Measurements from ENCODE around the gene CDR2L.
A peak's percentile ranks its signal among the peaks of the same experiment; 100 is the strongest.
"Not testable (repeated sequence)": the region's sequence is repeated elsewhere in the genome, so short reads cannot be mapped to it uniquely, and the experiment has no call there.

The CDR2L gene

DNA sequence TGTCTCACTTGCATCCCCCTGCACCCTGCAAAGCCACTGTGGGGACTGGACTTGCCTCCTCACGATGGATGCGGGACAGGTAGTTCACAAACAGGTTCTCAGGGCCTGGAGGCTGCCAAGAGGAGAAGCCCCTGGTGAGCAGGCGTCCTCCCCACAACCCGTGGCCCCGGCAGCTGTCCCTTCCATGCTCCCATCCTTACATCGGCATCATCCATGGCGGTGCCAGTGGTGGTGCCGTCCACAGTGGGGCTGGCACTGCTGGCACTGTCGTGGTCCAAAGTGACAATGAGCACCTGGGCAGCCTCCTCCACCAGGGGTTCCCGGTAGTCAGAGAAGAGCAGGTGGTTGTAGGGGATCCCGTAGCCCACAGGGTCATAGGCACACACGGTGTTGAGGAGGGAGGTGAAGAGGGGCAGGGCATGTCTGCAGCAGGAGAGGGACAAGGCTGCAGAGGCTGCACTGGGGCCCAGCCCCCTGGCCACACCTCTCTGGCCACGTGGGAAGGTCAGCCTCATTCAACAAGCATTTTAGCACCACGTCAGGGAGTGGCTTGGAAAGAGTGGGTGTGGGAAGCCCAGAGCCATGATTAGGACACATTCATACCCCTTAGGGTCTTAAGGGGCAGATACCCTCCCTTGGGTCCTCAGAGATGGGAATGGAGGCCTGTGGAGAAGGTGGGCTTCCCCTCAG is 27.5 kb upstream of the CDR2L start:
- no peak for DNase-seq (ENCODE audit: low spot score)

DNA sequence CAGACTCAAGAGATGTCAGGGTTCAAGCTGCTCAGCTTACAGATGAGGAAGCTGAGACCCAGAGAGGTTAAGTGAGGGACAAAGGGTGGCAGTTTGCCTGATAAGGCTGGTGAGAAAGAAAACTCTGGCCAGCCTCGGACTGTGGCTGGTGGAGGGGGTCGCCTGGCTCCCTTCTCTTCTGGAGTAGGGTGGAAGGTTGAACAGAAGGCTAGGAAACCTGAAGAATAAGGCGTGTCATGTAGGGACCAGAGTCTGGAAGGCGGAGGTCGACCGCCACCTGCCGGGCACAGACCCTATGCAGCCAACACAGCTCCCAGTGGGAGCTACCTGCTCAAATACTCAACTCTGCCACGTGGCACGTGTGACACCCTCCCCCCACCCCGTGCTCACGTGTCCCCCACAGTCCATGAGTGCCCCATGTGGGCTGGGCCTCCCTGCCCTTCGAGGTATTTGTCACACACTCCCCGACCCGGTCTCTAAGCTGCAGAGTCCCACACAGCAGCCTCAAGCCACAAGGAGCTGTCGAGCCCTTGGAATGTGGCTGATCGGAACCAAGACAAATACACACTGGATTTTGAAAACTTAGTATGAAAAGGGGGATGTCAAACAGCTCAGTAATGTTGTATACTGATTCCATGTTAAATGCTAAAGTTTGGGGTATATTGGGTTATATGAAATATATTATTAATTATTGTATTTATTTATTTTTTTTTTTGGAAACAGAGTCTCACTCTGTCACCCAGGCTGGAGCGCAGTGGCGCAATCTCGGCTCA is 26.7 kb upstream of the CDR2L start:
- peak; percentile 33 for DNase-seq (ENCODE audit: low spot score)

DNA sequence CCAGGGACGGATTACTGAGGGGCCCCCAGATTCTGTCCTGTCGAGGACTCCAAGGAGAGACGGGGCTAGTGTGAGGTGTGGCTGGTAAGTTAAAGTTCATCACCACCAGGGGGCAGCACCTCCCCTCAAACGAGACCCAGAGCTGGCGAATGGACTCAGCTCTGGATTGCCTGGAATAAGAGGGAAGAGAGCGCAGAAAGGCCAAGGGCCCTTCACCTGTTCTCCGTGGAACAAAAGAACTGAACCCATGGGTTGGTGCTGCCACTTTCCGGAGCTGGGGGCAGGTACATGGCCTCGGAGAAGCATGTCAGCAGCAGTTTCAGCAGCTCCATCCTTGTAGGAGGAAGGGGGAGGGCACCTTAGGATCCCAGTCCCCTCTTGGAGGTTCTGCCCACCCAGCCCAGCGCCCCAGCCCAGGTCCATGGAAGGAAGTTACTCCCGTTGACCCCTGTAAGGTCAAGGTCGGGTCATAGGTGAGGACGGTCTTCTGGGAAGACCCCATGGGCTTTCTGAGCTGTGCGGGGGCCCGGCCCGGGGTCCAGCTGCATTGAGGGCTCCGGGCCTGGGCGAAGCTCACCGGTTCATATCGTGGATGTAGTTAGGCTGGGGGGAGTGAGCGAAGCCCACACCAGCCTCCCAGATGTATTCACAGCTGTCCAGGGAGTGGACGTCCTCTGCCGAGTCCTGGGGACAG is 25.6 kb upstream of the CDR2L start:
- DNase-seq (ENCODE audit: low spot score), result peak; percentile 80

DNA sequence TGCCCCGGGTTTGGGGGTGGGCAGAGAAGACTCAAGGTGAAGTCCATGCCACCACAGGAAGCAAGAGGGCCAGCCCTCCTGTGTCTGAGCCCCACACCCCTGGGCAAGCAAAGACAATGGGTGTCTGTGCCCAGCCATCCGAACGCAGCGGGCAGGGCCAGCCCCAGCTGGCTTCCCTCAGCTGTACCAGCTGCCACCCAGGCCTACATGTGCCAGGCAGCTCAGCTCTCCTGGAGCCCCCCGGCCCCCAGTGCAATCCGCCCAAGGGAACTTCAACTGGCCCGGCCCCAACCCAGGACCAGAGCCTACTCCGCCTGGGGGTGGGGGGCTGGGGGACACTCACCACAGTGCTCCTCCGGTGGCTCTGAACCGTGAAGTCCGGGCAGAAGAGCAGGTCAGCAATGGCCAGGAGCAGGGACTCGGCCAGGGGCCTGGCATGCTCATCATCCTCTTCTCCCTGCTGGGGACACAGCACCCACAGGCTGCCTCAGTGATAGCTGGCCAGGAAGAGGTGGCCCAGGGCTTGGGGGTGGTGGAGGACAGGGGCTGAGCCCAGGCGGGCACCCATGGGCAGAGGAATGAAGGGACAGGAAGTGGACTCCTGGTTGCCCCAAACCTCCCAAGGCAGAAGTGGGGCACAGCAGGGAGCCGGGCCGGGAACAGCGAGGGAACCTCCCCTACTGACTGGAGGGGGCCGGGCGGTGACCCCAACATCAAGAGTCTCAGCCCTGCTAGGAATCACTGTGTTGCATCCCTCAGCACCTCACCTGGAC is 24.6 kb upstream of the CDR2L start:
- no peak for DNase-seq (ENCODE audit: low spot score)

DNA sequence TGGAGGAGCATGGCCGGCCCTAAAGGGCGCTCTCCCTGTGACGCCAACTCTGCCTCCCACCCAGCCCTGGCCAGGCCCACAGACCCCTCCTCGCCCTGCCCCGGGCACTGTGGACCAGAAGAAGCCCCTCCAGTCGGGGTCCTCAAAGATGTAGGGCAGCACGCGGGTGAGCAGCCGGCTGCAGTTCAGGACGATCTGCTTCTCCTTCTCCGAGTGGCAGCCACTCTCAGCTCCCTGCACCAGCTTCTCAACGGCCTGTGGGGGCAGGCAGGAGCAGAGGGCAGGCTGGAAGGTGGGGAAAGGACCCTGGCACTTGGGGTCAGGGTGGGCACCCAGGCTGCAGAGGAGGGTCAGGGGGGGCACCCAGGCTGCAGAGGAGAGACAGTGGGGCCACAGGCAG is 23.8 kb upstream of the CDR2L start:
- no peak for DNase-seq (ENCODE audit: low spot score)

DNA sequence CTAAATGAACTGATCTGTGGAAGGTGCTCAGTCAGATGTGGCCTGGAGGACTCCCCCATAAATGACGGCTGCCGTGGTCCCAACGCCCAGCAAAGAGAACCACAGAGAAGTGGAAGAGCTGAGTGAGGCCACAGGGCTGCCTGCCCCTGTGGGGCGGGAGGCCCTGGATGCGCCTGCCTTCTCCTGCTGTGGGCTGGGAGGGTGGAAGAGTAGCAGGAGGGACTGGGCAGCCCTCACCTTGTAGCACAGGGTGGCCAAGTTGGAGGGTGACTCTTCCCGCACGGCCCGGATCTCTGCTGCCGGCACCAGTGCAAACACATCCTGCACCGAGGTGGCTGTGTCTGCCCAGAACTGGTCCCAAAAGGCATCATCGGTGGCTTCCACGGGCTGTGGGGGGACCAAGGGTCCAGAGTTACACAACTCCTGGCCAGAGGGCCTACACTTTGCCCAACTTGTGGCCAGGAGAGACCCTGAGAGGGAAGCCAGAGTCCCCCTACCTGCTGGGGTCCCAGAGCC is 23.1 kb upstream of the CDR2L start:
- no peak for DNase-seq (ENCODE audit: low spot score)

DNA sequence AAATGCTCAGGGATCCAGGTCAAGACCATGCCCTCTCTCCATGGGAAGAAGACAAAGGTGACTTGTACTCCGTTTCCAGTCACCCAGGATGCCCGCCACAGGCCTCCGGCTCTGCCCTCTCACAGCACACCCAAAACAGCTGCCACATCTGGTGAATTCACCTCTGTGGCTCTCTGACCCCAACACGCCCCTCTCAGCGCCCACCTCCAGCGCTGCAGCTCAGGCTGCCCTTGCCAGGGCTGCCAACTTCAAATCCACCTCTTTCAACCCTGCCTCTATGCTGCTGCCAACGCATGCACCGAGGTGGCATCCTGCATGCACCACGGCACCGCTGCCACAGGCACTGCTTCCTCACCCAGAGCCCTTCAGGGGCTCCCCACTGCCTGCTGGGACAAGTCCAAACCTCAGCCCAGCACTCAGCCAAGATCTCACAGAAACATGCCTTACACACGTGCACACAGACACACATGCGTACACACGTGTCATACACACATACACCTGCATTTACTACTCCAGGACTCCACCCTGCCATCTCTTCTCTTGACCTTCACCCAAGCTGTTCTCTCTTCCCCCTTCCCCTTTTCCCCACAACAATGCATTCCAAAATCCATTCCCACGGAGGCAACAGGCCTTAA is 22.3 kb upstream of the CDR2L start:
- no peak for DNase-seq (ENCODE audit: low spot score)

DNA sequence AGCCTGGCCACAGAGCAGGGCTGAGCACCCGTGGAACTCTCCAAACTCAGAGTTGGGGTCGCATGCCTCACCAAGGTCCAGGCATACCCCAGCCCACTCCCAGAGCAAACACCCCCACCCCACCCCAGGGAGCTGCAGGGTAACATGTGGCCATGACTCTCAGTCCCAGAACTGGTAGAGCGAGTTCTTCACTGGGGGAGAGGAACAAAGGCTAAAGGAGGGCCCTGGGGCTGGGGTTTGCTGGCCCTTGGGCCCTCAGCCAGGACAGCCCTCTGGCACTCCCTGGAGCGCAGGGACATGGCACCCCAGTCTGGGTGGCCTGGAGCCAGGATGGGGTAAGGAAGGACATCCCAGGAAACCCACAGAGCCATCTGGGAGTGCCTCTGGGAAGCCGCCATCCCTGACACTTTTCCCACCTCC is 19.1 kb upstream of the CDR2L start:
- DNase-seq (ENCODE audit: low spot score), result no peak

DNA sequence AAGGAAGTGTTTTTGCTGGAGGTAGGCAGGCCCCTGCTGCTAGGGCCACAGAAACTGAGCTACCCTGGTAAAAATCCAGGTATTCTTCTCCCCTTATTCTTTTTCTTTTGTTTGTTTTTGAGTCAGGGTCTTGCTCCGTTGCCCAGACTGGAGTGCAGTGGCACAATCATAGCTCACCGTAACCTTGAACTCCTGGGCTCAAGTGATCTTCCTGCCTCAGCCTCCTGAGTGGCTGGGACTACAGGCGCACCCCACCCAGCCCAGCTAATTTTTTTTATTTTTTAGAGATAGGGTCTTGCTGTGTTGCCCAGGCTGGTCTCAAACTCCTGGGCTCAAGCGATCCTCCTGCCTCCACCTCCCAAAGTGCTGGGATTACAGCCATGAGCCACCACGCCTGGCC is 17.9 kb upstream of the CDR2L start:
- not testable (repeated sequence) for DNase-seq (ENCODE audit: low spot score)

DNA sequence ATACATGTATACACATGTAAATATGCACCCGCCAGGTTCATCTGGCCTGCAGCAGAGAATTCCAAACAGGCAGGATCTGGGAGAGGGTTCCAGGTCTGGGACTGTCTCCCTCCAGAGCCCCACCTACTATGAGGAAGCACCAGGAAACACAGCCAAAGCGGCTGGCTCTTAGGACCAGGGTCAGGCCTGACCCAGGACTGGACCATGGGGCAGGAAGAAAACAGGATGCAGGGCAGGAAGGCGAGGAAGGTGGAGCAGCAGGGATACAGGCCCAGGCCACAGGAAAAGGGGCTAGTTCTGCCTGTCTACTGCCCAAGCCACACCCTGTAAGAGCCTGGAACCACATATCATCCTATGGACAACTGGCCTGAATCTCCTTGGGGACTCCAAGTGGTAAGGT is 17.0 kb upstream of the CDR2L start:
- no peak for DNase-seq (ENCODE audit: low spot score)

DNA sequence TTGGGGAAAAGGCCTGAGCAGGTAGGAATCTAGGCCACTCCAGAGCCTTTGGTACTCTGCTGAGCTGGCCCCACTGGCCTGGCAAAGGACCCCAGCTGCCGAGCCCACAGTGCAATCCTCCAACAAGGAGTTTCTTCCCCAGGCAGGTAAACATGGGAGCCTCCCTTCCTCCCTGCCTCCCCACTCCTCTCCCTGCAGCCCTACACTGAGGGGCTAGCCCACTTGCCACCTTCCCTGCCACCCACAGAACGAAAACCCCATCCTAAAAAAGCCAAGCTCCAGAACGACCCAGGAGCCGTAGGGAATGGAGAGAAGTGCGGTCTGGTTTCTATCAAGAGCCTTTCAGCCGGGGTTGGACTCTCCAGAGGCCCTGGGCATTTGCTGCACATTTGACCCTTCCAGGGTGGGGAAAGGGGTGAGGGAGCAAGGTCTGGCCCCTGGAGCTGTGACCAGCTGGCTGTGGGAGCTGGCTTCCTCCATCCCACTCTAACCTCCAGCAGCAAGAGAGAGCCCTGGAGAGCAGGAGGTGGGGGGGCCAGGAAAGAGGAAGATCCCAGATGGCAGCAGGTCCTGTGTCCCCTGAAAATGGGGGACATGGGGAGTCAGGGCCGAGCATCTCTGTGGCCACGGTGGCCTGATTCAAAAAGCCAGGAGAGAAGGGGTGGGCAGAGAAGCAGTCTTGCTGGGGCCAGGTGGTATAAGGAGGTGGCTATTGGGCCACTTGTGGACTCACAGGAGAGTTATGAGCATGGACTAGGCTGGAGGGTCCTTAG is 16.2 kb upstream of the CDR2L start:
- DNase-seq (ENCODE audit: low spot score), result no peak

DNA sequence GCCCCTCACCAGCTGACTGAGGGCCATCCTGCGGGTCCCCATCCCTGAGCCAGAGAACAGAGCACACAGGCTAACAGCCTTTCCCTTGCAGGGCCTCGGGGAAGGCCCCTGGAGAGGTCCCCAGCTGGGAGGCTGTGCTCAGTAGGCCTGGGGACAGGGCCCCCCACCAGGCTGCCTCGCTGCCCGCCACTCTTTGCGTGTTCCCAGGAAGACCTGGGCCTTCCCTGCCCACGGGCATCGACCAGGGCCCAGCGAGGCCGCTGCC is 15.7 kb upstream of the CDR2L start:
- DNase-seq (ENCODE audit: low spot score), result no peak

DNA sequence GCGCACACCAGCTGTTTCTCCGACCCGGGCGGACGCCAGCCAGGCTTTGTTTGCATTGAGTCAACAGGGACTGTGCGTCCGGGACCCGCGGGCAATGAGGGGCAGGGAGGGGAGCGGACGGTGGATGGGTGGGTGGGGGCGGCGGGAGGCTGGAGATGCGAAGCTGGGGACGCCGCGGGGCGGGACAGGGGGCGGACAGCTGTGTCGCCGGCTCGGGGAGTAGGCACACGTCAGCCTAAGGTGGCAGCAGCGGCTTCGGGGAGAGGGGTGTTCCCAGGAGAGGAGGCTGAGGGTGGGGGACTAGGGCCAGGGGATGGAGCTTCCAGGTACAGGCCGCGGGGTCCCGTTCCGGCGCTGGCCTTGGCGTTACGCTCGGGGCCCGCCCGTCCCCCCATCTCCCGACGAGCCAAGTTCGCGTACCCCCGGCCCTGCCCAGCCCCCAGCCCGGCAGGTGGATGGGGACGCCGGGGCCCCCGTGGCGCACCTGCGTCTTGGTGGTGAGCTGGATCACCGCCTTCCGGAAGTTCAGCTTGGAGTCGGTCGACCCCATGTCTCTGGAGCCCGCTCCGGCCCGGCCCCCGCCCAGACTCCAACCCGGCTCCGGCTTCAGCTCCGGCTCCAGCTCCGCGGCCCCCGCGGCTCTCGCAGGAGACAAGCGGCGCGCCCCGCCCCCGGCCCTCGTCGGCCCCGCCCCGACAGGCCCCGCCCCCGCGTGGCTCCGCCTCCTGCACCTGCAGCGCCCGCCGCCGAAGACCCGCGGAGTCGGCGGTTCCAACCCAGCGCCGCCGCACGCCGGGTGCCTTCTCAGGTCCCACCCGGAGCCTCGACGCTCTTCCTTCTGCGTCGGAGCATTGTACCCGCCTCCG is 15.1 kb upstream of the CDR2L start, which contains the start of gene HID1:
TSS of gene HID1 (minus strand) at position 653 of the 866 bp plus-strand sequence. CDS start at position 550, 103 bp downstream.
- DNase-seq (ENCODE audit: low spot score), result peak; percentile 81

DNA sequence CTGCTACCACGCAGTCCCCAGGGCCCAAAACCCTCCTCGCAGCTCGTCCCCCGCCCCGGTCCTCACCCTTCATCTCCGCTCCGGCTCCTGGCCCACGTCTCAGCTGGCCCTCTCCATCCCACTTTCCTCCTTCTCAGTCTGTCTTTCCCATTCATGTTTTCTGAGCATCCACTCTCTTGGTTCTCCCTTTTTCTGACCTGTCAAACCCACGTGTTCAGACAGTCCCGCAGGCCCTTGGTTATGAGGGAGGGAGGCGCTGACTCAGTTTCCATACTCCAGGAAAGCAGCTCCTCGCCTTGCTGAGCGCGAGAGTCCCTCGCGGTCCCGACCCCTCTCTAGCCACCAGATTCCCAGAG is 14.5 kb upstream of the CDR2L start:
- DNase-seq (ENCODE audit: low spot score), result no peak

DNA sequence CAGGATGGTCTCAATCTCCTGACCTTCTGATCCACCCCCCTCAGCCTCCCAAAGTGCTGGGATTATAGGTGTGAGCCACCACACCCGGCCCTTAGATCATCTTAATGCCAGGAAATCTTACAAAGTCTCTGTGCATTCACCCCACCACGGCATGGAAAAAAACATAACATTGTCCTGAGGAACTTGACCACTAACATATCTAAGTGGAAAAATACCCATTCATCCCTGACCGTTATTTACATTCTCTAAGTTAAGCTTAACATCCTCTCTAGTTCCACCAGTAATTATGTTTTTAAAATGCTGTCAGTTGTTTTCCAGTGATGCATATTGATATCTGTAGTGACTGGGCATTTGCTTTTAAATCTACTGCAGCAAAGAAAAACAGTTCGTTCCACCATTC is 11.5 kb upstream of the CDR2L start:
- DNase-seq (ENCODE audit: low spot score), result no peak

DNA sequence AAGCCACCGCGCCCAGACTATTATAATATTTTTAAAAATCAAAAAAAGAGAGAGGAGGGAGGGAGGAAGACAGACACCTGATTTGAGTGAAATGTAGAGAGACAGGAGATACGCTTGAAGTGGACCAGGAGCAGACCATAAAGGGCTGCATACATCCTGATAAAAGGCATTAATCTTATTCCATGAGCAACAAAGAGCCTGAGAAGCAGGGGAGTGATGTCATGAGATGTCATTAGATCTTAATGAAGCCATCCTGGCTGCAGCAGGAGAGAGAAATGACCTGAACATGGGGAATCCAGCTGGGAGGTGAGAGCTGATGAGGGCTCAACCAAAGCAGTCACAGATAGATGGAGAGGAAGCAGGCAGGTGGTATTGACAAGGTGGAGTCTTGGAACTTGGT is 9.6 kb upstream of the CDR2L start:
- DNase-seq (ENCODE audit: low spot score), result no peak

DNA sequence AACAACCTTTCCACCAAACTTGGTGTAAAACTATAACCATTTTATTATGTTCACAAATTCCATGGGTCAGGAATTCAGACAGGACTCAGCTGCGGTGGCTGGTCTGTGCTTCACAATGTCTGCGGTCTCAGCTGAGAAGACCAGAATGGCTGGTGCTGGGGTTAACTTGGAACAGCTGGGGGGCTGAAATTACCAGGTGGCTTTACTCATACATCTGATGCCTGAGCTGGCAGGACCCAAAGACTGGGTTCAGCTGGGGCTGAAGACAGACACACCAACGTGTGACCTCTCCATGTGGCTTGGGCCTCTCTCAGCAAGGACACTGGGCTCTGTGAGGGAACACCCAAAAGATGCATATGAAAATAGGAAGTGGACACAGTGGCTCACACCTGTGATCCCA is 9.2 kb upstream of the CDR2L start:
- no peak for DNase-seq (ENCODE audit: low spot score)

DNA sequence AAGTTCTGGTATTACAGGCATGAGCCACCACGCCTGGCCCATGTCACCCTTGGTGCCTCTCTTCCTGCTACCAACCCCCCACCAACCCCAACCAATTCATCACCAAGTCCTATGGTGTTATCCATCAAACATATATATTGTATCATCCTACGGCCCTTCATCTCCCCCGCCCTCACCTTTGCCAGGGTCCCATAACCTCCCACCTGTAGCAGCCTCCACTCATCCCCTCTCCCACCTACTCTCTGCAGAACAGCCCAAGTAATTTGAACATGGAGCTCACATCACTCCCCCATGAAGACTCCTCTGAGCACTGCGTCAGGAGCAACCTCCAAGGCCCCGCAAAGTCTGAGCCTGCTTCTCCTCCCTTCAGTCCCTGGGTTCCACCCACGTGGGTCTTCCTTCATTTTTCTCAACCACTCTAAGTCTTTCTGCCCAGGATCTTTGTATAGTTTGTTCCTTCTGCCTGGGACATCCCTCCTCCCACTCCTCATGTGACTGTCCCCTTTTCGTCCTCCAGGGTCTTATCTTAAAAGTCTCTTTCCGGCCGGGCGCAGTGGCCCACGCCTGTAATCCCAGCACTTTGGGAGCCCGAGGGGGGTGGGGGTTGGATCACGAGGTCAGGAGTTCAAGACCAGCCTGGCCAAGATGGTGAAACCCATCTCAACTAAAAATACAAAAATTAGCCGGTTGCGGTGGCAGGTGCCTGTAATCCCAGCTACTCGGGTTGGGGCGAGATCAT is 7.9 kb upstream of the CDR2L start:
- no peak for DNase-seq (ENCODE audit: low spot score)

DNA sequence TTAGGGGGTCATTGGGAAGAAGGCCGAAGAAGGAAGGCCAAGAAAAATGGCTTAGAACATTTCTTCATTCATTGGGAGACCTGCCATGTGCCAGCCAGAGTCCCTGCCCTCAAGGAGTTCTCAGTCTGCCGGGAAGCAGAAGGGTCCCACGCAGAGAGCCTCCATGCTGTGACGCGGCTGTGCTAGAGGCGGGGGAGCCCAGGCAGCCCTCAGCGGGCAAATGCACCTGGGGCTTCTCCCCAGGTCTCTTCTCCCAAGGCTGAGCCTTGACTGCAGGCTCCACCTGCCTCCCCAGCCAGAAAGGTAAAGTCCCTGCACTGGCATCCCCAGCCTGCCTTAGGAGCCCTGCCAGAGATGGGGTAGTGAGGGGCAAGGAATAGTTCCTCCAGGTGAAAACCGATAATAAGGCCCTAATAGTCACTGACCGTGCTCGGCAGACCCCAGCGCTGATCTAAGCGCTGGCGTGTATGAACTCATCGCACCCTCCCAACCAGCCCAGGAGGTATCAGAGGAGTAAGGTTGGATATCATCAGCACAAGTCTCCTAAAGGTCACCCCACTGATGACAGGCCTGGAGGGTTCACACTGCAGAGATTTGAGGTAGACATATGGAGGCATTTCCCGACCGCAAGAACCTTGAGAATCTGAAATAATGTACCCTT is 6.0 kb upstream of the CDR2L start:
- no peak for DNase-seq (ENCODE audit: low spot score)
